ENCODE results near the gene FGA.

FGA gene

DNA sequence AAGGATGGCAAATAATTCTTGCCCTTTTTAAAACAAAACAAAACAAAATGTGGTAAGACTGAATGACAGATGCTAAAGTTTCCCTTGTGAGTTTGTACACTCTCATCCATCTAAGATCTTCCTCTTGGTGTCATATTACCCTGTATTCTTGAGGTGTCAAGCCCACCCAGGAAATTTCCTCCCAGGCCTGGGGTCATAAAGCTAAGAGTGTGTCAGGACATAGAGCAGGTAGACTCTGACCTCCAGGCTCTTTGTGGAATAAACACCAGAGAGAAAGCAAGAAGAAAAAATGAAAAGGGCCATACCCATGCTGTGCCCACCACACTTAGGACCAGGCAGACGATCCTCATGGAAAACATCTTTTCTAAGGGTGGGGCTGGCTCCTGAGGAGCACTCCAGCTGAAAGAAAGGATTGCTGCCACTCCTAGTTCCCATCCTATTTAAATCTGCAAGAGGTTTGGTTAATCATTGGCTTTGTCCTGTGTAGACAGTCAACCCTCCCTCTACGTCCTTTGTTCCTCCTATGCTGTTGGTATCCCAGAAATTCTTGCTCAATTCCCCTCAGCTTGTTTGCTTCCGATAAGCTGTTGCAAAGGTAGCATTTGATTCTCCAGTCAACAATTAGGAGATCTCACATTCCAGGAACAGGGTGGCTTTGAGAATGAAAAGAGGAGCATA, at the start of gene FGA:
Gene FGA (minus strand): TSS at position 414 of the 678 bp plus-strand sequence. CDS start 55 bp downstream, at position 359.
- no peak for DNase-seq

DNA sequence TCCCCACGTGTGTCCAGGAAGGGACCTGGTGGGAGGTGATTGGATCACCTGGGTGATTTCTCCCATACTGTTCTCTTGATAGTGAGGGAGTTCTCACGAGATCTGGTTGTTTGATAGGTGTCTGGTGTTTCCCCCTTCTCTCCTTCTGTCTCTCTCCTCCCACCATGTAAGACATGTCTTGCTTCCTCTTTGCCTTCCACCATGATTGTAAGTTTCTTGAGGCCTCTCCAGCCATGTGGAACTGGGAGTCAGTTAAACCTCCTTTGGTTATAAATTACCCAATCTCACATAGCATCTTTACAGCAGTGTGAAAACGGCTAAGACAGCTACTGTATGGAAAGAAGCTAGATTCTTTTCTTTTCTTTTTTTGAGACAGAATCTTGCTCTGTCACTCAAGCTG, 43.5 kb upstream of the FGA start:
- no peak for DNase-seq

DNA sequence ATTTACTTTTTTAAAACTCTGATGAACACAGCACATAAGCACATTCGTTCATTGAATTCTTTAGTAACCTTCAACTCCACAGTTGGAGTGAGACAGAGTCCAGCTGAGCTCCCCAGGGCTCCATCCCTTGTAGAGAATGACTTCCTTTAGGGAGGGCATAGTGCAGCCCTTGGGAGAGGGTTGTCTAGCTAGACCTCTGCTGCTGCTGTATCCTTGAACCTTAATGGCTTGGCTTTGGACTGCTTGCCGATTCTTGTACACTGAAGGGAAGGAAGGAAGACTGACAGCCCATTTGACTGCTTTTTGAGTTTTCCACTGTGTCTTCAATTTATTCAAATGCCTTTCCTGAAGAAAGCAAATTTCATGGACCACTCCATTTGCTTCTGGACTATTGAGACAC, 41.3 kb upstream of the FGA start:
- no peak for DNase-seq

- DNase-seq = no peak
Measured at GRCh38 chr4:154630324-154630723, 39.8 kb upstream of the FGA start.

- peak; percentile 49 for DNase-seq
Measured at GRCh38 chr4:154626793-154627484, 36.4 kb upstream of the FGA start.

- DNase-seq = no peak
Measured at GRCh38 chr4:154625971-154626370, 35.4 kb upstream of the FGA start.

DNA sequence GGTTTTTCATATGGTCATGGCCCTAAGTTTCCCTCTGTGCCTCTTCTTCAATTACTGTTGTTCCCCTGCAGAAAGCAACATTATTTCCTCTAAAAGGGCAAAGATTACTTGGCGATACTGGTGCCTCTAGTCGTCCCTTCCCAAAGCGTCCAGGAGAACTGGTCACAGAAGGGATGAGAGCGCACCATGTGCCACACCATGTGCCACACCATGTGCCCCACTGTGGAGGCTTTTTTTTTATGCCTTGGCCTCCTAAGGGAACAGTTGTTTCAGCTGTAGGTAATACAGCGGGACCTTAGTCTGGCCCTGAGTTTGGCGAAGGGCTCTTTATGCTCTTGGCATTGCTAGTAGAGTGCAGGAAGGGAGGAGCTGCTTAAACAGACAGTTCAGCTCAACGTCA, 33.5 kb upstream of the FGA start:
- DNase-seq = no peak

DNA sequence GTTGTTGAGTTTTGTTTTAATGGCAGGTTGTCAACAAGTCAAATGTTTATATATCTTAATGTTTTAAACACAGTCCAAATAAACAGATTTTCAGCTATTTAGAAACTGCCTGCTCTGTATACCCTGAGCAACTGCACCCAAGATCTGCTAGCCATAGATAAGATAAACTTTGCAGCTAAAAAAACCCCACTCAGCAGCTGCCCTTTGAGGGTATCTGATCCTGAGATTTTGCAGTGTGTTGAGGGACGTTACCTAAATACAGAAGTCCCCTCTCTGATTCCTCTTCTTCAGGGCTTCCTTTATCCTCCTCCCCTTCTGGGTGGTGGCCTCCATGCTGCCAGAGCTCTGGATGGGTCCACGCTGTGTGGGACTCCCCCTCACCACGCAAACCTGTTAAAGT, 32.9 kb upstream of the FGA start:
- no peak for DNase-seq

GRCh38 chr4:154622598-154622997, 32.1 kb upstream of the FGA start:
- peak; percentile 6 for DNase-seq

- DNase-seq = no peak
Measured at GRCh38 chr4:154620111-154620510, 29.6 kb upstream of the FGA start.

- peak; percentile 52 for DNase-seq
Measured at GRCh38 chr4:154618708-154619315, 28.3 kb upstream of the FGA start.

DNA sequence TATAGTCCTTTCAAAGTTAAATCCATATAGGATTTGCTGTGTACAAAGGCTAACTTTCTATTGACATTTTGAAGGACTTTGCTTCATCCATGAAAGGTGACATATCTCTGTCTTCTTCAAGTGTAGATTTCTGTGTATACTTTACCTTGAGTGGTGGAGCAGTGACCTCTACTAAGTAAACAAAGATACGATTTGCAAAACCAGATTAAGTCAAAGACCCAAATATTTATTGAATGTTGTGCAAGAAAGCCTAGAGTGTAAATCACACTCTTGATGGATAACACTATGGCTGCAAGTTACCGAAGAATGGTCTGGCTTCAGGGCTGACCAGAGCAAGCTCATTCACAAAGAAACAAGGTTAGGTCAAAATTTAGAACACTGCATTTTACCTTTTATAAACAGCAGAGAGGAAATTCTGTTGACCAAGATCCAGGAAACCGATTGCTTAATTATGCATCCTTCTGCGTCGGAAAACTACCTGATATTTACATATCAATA, 27.3 kb upstream of the FGA start:
- no peak for DNase-seq

DNA sequence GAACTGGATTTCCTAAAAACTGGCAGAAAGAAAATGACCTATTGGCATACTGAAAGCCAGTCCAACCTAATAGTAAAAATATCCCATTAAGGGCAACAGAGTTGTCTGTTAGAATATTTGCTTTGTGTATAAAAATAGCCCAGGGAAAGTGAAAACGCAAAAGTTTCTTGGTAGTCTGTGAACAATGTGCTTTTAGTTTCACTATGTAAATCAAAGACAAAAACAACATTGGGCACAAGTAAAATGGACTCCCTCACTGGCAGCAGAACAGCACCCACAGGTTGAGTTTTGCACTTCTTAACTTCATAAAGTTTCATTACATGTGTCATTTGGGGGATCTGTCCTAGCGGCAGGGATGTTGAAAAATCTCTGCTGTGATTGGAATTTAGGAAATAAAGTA, 26.2 kb upstream of the FGA start:
- no peak for DNase-seq

DNA sequence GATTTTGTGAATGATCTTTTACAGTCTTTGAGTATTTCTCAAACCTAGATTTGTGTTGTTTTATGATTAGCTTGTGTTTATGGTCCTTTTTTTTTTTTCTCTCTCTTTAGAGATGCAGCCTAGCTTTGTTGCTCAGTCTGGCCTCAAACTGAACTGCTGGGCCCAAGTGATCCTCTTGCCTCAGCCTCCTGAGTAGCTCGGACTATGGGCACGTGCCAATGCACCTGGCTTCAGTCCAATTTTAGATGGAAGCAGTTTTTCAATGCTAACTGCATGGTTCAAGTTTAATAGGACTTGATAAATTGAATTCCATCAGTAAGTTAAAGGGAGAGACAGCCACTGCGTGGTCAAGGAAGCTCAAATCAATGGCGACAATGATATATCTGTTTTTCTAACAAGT, 25.7 kb upstream of the FGA start:
- no peak for DNase-seq

DNA sequence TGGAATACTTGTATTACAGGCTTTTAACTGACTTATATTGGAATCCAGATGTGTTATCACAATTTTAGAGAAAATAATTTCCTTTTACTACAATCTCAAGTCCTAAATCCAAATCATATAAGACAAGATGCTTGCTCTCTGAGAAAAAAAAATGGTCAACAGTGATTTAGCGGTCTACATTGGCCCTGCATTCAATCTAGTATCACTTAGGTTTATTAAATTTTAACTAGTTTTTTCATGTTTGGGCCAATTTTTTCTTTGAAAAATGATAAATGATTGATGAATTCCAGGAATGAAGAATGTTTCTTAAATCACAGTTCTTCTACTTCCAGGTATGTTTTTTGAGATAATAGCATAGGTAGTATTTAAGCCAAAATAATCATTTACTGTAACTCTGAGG, 24.7 kb upstream of the FGA start:
- DNase-seq = no peak

DNA sequence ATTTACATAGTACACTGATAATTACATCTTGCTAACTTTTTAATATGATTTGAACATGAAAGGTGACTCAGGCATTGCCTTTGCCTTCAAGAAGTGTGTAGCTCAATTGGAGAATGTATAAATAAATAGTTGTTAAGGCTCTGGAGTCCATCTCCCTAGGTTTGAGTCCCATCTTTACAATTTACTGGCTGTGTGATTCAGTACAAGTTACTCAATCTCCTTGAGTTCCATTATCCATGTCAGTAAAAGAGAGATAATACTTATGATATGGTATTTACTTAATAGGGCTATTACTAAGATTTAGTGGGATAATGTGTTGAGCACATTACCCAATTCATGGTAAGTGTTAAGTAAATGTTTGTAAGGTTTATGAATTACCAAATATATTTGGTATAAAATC, 23.8 kb upstream of the FGA start:
- no peak for DNase-seq

DNA sequence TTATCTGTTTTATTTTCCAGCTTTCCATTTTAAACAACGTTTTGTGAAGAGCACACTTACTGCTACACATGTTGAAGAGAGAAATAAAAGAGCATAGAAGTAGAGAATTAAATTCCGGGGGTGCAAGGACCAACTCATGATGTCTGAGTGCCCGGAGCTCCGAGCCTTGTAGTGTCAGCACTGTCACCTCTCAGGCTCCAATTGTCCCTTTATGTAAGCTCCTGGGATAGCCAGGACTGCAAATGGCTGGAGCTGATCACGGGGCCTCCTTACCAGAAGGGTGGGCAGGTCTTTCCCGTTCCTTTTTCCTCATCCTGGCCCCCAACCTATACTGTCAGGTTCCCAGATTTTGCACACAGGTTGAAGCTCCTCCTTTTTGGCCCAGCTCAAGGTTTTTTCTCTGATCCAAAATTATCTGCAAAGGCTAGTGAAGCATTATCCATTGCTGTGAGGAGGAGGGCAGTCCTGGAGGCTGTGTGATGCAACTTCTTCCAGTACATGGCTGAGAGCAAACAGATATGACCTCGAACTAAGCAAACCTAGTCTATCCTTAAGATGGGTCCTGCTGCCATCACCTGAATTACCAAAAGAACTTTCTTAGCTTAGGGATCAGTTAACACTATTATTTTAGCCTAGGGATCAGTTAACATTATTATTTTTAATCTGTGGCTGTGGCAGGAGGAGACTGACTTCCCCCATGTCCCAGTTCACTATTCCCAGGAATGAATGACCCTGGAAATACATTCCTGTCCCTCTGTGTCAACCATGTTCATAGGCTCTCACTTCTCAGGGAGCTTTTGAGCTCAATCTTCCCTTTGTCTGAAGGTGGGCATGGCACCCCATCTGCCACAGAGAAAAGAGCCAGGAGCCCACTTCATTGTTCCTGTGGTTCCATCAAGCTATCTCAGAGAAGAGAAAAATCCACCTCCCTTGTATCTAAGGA, 22.2 kb upstream of the FGA start, which contains the start of gene FGG:
Gene FGG (minus strand): TSS at position 185 of the 943 bp plus-strand sequence. CDS start 47 bp downstream, at position 138.
- no peak for DNase-seq

GRCh38 chr4:154611833-154612232, 21.3 kb upstream of the FGA start:
- DNase-seq = no peak

DNA sequence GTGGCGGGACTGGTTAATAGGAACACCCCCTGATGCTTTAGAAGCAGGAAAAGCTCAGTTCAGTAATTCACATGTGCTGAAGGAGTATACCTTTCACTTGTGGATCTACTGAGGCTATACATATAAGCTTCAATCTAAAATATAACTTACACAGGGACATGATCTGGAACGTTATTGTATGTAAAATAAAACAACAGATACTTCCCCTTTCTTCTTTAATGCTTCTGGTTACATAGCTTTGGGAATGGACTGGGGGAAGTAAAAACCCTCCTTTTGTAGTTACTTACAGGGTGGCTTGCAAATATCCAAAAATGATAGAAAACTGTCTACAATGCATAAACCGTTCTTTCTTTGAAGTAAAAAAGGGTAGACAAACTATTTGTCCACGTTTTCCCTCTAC, 20.0 kb upstream of the FGA start:
- no peak for DNase-seq

- DNase-seq = no peak
Measured at GRCh38 chr4:154609532-154609931, 19.0 kb upstream of the FGA start.

DNA sequence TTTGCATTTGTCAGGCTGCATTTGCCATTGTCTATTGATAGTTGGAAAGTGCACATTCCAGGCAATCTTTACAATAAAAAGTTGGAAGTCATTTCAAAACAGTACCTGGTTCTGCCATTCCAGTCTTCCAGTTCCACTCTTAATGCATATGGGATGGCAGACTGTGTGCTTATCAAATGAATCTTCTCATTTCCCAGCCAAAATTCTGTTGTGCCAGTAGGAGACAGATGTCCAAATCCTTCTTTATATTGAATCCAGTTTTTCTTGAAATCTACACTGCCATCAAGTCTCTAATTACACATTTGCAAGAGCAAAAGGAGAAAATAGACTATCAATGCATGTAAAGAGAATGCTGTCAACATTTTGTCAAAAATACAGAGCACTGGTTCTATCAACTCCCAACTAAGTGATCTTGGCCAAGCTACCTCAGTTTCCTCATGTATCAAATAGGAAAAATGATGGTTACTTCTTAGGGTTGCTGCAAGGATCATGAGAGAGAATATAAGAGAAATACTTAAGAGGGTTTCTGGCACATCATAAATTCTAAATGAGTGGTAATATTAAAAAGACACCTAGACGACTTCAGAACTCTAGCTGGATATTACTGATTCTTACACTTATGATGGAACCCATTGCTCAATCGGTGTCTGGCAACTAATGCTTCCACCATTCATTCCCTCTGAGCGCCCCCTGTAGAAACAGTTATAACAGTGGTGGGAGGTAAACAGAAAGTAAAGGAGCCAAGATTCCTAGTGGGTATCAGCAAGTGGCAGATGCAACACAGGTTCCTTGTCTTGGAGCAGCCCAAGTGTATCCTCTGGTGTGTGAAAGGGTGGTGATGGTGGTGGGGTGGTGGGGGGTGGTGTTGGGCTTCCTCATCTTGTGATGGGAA, 18.1 kb upstream of the FGA start:
- no peak for DNase-seq

Data from CD4-positive, alpha-beta T cell treated with Interleukin-17A for 4 hours (primary cell).